NOMO-1 treated with DMSO at 0.1 percent for 48 hours (cell line): ENCODE measurements around the gene CAMK1.

Source experiments
- DNase-seq: peaks from one replicate; lab custom pipeline; 2025; ENCODE audit not compliant: unreplicated experiment; lab: John Stamatoyannopoulos, UW

CAMK1 gene

DNA sequence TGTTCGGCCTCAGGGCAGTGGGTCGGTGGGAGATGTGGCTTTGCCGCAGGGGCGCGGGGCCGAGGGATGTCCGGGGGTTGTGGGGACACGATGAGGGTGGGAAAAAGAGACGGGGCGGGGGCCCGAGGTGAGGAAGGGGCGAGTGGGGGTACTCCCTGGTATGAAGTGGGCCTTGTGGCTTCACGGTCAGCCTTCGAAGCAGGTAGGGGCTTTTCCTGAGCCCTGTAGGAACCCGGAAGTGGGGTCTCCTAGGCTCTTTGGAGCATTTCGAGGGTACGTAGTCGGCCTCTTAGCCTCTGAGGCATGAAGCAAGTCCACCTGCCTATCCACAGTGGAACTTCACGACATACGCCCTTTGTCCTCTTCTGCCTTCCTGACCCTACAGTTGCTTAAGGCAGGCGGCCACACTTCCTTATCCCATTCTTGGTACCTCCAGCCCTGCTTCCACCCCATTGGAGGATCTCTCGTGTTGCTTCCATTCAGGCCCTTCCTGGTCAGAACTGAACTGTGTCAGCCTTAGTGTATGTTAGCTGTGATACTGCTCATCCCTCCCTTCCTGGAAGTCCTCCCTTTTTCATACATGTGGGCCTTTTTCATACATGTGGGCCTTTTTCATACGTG is 23.5 kb upstream of the CAMK1 start:
- peak; percentile 73 for DNase-seq

- DNase-seq: peak; percentile 97
Measured at GRCh38 chr3:9792405-9793160, 22.8 kb upstream of the CAMK1 start, which contains the start of the genes ARPC4 and TADA3. Gene ARPC4 (plus strand): TSS chr3:9793082. CDS start chr3:9793122, 40 bp downstream. Gene TADA3 (minus strand): TSS chr3:9792473. CDS start chr3:9791466, 1,007 bp downstream.

- DNase-seq: no peak
Measured at GRCh38 chr3:9791790-9792404, 22.1 kb upstream of the CAMK1 start.

- DNase-seq: no peak
Measured at GRCh38 chr3:9791127-9791526, 21.4 kb upstream of the CAMK1 start.

DNA sequence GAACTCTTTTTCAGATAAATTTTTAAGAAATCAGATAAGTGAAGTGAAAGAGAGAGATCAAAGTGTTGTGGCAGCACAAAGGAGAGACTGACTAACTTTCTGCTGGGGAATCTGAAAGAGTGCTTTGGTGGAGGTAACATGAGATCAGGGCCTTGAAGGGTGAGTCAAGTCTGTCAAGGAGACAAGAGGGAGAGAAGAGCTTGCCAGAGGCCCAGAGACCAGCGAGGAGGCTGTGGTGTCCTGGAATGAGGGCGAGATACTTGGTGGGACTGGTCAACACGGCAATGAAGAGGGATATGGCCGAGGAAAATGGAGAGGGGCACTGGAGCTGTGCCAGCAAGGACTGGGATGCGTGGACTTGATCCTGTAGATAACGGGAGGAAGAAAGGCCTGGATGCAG is 18.0 kb upstream of the CAMK1 start:
- no peak for DNase-seq

GRCh38 chr3:9786825-9787669 is 17.3 kb upstream of the CAMK1 start:
- DNase-seq: peak; percentile 18

DNA sequence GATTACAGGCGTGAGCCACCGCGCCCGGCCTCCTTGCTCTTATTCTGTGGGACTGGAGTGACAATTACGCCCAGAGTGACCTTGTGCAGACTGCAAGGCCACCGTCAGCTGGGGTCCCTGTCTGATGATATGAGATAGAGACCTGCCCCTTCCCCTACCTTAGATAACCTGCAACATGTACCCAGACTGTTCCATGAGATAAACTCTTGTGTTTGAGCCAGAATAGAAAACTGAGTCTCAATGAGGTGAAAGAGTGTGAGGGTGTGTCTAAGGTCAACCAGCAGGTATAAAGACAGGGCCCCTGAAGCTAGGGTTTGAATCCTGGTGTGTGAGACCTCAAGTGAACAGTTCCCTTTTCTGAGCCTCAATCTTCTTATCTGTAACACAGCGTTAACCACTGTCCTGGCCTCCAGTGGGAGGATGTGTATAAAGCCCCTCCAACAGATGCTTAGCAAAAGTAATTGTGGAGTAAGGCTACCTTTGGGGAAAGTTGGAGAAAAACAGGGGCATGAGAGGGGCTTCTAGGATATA is 16.5 kb upstream of the CAMK1 start:
- DNase-seq: no peak

DNA sequence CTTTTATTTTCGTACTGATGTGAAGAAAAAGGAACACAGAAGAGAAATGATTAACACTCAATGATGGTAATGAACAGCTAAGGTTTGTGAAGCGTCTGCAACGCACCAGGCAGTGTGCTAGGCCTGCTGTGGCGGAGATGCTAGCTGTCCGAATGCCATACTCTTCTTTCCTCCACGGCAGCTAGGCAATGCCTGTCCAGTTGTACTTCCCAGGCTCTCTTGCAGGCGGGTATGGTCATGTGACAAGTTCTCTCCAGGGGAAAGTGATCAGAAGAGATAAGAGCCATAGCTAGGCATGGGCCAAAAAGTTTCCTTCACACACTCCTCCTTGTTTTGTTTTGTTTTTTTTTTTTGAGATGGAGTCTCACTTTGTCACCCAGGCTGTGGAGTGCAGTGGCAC is 15.9 kb upstream of the CAMK1 start:
- DNase-seq: no peak

DNA sequence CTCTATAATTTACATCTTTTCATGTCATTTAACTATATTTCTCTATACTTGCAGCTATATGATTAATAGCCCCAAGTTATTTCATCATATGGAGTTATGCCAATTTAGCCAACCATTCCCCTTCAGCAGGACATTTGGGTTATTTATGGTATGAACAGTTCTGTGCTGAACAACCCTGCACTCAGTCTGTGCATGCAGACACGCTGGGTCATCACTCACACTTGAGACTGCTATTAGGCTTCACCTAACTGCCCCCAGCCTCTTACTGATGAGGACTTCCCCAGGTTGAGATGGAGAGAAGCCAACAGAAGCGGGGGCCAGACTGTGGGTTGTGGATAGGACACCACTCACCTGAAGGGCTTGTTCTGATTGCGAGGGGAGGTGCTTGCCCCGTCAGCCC is 15.2 kb upstream of the CAMK1 start:
- peak; percentile 13 for DNase-seq

- no peak for DNase-seq
Measured at GRCh38 chr3:9783954-9784353, 14.2 kb upstream of the CAMK1 start.

- peak; percentile 19 for DNase-seq
Measured at GRCh38 chr3:9782770-9783169, 13.0 kb upstream of the CAMK1 start.

DNA sequence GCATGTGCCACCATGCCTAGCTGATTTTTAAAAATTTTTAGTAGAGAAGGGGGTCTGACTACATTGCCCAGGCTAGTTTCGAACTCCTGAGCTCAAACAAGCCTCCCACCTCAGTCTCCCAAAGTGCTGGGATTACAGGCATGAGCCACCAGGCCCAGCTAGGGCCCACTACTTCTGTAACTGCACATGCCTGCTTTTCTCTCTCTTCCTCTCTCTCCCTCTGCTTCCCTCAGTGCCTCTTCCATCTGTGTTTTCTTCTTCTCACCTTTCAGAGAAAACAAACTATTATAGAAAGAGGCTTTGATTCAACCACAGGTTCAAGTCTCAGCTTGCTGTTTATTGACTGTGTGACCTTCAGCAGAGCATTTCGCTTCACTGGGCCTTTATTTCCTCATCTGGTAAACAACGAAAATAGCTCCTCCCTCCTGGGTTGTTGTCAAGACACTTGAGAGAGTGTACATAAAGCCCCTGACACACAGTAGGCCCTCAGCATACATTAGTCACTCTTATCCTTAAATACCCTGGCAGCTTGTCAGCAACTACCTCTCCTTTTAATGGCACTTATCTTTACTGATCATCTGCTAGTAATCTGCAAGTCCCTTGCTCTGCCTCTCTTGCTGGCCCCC is 12.3 kb upstream of the CAMK1 start:
- DNase-seq: no peak

DNA sequence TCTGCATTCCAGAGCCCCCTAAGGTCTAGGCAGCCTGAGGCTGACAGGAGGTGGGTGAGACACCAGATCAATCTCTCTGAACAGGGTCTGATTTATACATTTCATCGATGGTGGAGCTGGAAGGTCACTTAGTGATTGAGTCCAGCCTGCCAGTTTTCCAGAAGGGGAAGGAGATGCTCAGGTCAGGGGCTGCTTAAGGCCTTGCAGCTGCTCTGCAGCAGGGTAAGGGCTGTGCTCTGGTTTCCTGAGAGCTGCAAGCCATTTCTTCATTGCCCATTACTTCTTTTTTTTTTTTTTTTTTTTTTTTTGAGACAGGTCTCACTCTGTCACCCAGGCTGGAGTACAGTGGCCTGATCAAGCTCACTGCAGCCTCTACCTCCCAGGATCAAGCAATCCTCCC is 11.8 kb upstream of the CAMK1 start:
- DNase-seq: peak; percentile 19

GRCh38 chr3:9780910-9781309 is 11.2 kb upstream of the CAMK1 start:
- no peak for DNase-seq

DNA sequence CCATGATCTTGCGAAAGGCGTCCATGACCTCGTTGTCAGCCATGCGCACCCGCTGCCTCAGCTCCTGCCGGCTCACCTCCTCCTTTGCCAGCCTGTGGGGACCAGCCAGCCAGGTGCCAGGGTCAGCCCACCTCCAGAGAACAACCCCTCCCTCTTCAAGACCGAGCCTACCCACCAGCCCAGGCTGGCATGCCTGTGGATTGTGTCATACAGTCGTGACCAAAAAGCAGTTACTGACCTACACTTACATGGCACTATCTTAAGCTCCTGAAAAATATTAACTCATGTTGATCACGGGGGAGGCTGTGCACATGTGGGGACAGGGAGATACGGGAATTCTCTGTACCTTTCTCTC is 10.7 kb upstream of the CAMK1 start:
- DNase-seq: no peak

DNA sequence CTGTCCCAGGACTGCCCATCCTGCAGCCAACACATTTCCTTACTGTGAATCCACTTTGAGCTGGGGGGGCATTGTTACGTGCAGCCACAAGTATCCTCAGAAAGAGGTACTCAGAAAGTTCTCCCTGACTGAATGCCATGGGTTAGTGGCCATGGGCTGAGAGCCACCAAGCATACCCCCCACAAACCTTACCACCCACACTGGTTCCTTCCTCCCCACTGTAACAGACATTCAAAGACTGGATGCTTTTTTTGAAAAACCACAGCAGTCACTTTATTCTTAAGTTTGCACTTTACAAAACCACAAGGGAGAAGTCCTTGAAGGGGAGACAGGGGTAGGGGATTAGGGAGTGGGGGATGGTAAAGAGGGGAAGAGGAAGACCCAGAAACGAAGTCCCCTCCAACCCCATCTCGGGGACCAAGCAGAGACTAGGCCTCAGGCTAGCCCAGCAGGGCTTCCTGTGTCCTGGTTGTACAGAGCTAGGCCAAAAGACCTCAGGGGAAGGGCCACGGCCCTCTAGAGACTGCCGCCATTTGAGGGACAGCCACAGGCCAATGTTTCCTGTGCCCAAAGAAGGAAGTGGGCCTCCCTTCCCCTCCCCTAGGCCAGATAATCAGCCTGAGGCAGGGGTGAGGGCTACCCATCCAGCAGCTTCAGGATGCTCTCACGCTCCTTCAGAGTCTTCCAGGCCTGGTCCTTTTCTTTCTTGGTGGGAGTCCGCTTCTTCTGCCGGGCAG is 10.1 kb upstream of the CAMK1 start:
- peak; percentile 92 for DNase-seq

GRCh38 chr3:9779075-9779593 is 9.4 kb upstream of the CAMK1 start:
- peak; percentile 34 for DNase-seq

- peak; percentile 22 for DNase-seq
Measured at GRCh38 chr3:9778143-9779074, 8.7 kb upstream of the CAMK1 start.

- DNase-seq: no peak
Measured at GRCh38 chr3:9777694-9778021, 7.9 kb upstream of the CAMK1 start.
